DND-41 (cell line): ENCODE results near the gene ZNF76.
"Not testable (repeated sequence)": the region's sequence is repeated elsewhere in the genome, so short reads cannot be mapped to it uniquely, and the experiment has no call there.

ENCODE experiments used
- CTCF ChIP-seq: IDR thresholded peaks from 2 replicates; pipeline ENCODE4 v1.5.1; 2012; ENCODE audit warnings: borderline replicate concordance, low read length, moderate library complexity, mild to moderate bottlenecking; ENCODE audit not compliant: poor library complexity, severe bottlenecking; ENCODE audit errors: extremely low read depth
- EZH2 ChIP-seq: IDR thresholded peaks from 3 replicates; pipeline ENCODE4 v1.6.1; 2012; ENCODE audit warnings: borderline replicate concordance, low read depth, mild to moderate bottlenecking, moderate library complexity, low read length, inconsistent platforms; ENCODE audit not compliant: severe bottlenecking

- TF ChIP-seq CTCF, EZH2: not testable (repeated sequence)
Measured at GRCh38 chr6:35307138-35307537, 47.6 kb downstream of the ZNF76 start.
